ENCODE results near the gene ZNF555. TPM values are rescaled to one million over a fixed set of nuclear protein-coding genes. Genes with fewer than 3 reads are reported as not detected.

The ZNF555 gene
- total and polyA plus RNA-seq, 2 of the 13 experiments (the other 11 are each of a cell fraction or from before 2014, with no cell fraction given), result 5.0 to 8.0 TPM

DNA sequence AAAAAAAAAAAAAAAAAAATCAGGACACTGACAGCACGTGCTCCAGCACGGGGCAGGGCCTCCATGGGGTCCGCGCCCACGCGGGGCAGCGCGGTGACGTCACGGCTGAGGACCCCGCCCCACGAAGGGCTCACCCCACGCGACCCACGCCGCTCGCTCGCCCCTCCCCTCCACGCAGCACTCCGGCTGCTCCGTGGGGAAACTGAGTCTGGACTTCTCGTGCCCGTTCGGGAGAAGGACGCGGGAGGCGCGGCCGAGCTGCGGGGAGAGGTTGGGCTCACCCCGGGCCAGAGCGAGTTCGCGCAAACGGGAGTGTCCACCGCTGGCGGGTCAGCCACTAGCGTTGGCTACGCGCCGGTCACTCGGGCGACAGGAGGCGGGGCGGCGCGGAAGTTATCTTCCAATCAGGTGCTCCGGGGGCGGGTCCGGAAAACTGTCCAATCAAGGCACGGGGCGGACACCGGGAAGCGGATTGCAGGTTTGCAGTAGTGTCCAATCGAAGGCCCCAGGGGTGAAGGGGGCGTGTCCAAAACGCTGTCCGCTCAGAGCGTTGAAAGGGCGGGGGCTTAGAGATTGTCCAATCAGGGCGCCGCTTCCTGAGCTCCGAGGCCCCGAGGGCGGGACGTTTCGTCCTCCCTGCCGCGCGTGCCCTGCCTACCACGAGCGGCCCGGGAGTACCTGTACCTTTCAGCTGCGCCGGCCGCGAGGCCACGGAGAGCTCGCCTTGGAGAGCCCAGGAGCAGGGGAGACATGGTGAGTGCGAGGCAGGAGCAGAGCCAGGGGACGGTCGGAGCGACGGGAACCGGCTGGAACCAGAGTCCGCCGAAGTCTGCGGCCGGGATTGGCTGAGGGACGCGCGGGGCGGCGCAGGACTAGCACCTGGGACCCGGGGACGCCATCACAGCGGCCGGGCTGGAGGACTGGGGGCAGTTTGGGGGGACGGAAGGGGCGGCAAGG lies 59.3 kb downstream of the ZNF555 start, which contains the start of gene ZNF57 (continued):
- TF ChIP-seq, protein P1, sequence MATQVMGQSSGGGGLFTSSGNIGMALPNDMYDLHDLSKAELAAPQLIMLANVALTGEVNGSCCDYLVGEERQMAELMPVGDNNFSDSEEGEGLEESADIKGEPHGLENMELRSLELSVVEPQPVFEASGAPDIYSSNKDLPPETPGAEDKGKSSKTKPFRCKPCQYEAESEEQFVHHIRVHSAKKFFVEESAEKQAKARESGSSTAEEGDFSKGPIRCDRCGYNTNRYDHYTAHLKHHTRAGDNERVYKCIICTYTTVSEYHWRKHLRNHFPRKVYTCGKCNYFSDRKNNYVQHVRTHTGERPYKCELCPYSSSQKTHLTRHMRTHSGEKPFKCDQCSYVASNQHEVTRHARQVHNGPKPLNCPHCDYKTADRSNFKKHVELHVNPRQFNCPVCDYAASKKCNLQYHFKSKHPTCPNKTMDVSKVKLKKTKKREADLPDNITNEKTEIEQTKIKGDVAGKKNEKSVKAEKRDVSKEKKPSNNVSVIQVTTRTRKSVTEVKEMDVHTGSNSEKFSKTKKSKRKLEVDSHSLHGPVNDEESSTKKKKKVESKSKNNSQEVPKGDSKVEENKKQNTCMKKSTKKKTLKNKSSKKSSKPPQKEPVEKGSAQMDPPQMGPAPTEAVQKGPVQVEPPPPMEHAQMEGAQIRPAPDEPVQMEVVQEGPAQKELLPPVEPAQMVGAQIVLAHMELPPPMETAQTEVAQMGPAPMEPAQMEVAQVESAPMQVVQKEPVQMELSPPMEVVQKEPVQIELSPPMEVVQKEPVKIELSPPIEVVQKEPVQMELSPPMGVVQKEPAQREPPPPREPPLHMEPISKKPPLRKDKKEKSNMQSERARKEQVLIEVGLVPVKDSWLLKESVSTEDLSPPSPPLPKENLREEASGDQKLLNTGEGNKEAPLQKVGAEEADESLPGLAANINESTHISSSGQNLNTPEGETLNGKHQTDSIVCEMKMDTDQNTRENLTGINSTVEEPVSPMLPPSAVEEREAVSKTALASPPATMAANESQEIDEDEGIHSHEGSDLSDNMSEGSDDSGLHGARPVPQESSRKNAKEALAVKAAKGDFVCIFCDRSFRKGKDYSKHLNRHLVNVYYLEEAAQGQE (IDR thresholded peaks at IDR 0.05; ENCODE audit: borderline replicate concordance in 1 of 2, low read depth in 1 of 2, low read length in 2 of 2), result no peak
- TF ChIP-seq, protein P2, sequence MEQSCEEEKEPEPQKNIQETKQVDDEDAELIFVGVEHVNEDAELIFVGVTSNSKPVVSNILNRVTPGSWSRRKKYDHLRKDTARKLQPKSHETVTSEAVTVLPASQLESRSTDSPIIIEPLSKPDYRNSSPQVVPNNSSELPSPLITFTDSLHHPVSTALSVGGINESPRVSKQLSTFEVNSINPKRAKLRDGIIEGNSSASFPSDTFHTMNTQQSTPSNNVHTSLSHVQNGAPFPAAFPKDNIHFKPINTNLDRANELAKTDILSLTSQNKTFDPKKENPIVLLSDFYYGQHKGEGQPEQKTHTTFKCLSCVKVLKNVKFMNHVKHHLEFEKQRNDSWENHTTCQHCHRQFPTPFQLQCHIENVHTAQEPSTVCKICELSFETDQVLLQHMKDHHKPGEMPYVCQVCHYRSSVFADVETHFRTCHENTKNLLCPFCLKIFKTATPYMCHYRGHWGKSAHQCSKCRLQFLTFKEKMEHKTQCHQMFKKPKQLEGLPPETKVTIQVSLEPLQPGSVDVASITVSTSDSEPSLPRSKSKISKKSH (CRISPR knock-in tag; IDR thresholded peaks at IDR 0.05; ENCODE audit: borderline replicate concordance), result no peak
- no peak for TF ChIP-seq ZNF530 (CRISPR knock-in tag; IDR thresholded peaks at IDR 0.05; ENCODE audit: low read depth)
- TF ChIP-seq KLF12 (CRISPR knock-in tag; IDR thresholded peaks at IDR 0.05; ENCODE audit: borderline replicate concordance), result peak; percentile 71
- no peak for TF ChIP-seq NFE2 (CRISPR knock-in tag; IDR thresholded peaks at IDR 0.05)
- TF ChIP-seq, protein P3, sequence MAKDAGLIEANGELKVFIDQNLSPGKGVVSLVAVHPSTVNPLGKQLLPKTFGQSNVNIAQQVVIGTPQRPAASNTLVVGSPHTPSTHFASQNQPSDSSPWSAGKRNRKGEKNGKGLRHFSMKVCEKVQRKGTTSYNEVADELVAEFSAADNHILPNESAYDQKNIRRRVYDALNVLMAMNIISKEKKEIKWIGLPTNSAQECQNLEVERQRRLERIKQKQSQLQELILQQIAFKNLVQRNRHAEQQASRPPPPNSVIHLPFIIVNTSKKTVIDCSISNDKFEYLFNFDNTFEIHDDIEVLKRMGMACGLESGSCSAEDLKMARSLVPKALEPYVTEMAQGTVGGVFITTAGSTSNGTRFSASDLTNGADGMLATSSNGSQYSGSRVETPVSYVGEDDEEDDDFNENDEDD (CRISPR knock-in tag; IDR thresholded peaks at IDR 0.05; ENCODE audit: borderline replicate concordance), result peak; percentile 71; the same call in 1 of the 2 replicates
- TF ChIP-seq ZBTB1 (CRISPR knock-in tag; IDR thresholded peaks at IDR 0.05; ENCODE audit: borderline replicate concordance), result no peak
- TF ChIP-seq ZNF768 (CRISPR knock-in tag; IDR thresholded peaks at IDR 0.05), result peak; percentile 56; the same call in 1 of the 2 replicates
- peak; percentile 33; the same call in 1 of the 2 replicates for TF ChIP-seq IRX3 (CRISPR knock-in tag; IDR thresholded peaks at IDR 0.05; ENCODE audit: borderline replicate concordance, low read depth)
- TF ChIP-seq XBP1 (CRISPR knock-in tag; IDR thresholded peaks at IDR 0.05), result no peak
- TF ChIP-seq ARNTL (CRISPR knock-in tag; IDR thresholded peaks at IDR 0.05), result peak; percentile 70
- TF ChIP-seq ZNF296 (CRISPR knock-in tag; conservative IDR thresholded peaks at IDR 0.05), result peak; percentile 79; the same call in 1 of the 2 replicates
- TF ChIP-seq ZBTB7A (CRISPR knock-in tag; IDR thresholded peaks at IDR 0.05), result peak; percentile 74; the same call in 1 of the 2 replicates
- no peak for TF ChIP-seq NAIF1 (CRISPR knock-in tag; IDR thresholded peaks at IDR 0.05; ENCODE audit: borderline replicate concordance)
- 0 out of 2 replicates have a peak, but pooled peaks have one; percentile 35 for TF ChIP-seq ZNF766 (CRISPR knock-in tag; IDR thresholded peaks at IDR 0.05; ENCODE audit: borderline replicate concordance)
- TF ChIP-seq AKAP8 (CRISPR knock-in tag; IDR thresholded peaks at IDR 0.05), result no peak
- no peak for TF ChIP-seq ATRX (CRISPR knock-in tag; IDR thresholded peaks at IDR 0.05; ENCODE audit: borderline replicate concordance)
- TF ChIP-seq, protein P4, sequence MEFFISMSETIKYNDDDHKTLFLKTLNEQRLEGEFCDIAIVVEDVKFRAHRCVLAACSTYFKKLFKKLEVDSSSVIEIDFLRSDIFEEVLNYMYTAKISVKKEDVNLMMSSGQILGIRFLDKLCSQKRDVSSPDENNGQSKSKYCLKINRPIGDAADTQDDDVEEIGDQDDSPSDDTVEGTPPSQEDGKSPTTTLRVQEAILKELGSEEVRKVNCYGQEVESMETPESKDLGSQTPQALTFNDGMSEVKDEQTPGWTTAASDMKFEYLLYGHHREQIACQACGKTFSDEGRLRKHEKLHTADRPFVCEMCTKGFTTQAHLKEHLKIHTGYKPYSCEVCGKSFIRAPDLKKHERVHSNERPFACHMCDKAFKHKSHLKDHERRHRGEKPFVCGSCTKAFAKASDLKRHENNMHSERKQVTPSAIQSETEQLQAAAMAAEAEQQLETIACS (CRISPR knock-in tag; IDR thresholded peaks at IDR 0.05), result 0 out of 2 replicates have a peak, but pooled peaks have one; percentile 38
- TF ChIP-seq ERF (CRISPR knock-in tag; IDR thresholded peaks at IDR 0.05), result peak; percentile 43; the same call in 1 of the 2 replicates
- no peak for TF ChIP-seq MAFK (conservative IDR thresholded peaks at IDR 0.05 in 1 of 2, IDR thresholded peaks at IDR 0.05 in 1 of 2; ENCODE audit: low read length in 2 of 2)
